Stromal cell of bone marrow (primary cell): ENCODE results near the gene CXXC4.

Experiments
- DNase-seq: peaks from one replicate; pipeline ENCODE4 v3.0.0-alpha.2; 2012; ENCODE audit warnings: low read depth

CXXC4 gene

DNA sequence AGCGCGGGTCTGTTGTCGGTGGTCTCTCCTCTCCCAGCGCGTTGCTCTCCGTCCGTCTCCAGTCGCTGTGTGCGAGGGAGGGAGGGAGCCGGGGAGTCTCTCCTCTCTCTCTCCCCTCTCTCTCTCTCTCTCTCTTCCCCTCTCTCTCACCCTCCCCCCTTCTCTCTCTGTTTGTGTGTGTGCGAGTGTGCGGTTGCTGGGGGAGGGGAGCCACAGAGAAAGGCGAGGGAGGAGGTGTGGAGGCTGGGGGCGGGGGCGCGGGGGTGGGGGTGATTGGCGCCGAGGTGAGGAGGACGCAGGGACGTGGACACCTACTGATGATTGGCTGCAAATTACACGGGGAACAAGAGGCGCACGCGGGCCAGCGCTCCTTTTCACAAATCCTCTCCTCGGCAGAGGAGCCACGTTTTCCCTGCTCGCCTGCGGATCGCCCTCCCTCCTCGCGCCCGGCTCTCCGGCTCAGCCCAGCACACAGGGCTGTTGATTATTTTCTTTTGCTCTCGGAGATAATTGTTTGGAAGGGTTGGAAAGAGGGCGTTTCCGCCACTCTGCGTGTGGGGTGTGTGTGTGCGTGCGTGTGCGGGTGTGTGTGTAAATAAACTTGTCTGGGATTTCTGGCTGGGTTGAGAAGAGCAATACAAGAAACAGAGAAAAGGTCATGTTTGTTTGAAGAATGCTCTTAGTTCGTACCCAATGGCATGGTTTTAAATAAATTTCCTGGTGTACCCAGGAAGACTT is at the start of gene CXXC4:
Gene CXXC4 (minus strand): TSS at position 73 of the 738 bp plus-strand sequence. CDS start 3,092 bp downstream, outside the sequence.
- no peak for DNase-seq

DNA sequence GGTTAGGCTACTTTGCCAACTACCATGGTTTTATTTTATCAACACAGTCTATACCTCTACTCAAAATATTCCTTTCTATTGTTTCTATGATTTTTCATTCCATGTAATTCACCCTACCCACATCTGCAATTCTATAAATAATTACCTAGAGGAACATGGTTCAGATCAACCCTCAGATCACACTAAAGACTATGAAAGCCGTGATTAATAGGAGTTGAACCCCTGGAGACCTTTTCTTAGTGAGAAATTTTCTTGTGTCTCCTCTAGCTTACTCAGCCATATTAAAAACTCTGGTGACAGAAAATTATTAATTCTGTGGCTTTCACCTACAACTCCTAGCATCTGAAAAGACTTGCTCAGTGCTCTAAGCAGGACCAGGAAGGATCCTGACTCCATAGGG is 38.5 kb upstream of the CXXC4 start:
- no peak for DNase-seq

DNA sequence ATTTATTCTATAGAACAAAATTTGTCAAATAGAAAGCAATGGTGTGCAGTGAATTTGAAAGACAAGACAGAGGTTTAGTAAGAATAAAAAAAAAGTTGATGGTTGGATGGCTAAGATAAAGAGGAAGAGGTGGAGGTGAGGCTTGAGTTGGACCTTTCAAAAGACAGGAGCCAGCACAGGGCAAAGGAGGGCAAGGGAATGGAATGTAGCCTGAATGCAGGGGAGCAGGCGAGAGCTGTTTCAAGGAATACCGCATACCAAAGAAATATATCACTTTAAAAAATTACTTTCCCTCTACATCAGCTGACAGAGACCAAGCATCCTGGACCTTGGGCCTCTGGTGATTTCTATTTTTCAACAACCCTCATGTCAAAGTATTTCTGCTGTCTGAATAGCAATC is 38.0 kb upstream of the CXXC4 start:
- no peak for DNase-seq

DNA sequence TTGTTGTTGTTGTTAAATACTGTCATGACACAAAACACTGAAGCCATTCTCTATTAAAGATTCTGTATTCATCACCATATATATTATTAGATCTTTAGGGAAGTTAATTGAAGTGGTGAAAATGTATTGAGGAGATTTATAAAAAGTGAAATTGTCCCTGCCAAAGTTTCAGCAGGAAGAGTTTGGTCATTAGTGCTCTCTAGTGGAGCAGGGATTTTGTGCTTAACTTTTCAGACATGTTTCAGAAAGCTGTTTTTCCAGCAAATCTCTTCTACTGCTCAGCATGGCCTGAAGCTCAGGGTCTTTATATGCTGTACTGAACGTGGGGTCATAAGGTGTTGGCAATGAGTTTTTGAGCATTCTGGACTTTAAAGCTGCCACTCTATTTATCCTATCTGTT is 36.7 kb upstream of the CXXC4 start:
- no peak for DNase-seq

DNA sequence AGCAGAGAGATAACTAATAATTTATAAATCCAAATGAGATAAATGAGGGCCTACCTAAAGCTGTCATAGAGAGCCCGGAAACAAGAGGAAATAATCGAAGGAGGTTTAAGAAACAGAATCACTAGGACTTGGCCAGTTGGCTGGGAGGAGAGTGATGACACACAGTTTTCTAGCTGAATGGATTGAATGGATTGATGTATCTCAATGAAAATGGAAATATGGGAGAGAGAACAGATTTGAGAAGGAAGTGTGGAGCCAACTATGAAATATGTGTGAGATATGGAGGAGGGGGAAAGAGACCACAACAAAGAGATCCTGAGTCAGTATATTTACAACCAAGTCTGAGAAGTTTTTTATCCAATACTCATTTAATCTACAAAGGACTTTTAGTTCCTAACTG is 35.7 kb upstream of the CXXC4 start:
- DNase-seq = no peak

DNA sequence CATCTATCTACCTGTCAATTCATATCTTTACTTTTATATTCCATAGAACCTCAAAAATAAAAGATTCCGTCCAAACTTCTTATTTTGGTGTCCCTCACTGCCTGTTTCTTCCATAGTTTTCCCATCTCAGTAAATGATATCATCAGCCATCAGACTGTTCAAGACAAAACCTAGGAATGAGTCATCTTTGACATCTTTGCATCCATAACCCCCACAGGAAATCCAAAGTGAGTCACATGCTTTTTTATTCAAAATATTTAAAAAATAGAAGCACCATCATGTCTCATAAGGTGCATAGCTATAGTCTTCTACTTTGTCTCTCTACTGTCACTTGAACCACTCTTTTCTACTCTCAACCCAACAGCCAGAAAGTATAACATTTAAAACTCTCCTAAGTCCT is 29.9 kb upstream of the CXXC4 start:
- peak; percentile 6 for DNase-seq

DNA sequence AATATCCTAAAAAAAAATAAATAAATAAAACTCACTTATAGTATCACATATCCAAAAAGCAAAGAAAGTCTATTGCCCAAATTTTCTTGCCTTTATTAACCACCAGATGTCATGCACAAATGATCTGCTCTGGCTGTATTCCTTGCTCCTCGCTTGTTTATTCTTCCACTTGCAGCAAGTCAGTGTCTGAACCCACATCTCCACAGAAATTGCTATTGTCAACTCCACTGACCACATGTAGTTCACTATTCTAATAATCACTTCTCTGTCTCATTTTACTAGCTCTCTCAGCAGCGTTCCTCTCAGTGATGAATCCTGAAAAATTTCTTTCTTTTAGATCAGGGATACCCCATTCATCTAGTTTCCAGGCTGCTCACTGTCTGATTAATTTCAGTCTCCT is 29.3 kb upstream of the CXXC4 start:
- DNase-seq = no peak

DNA sequence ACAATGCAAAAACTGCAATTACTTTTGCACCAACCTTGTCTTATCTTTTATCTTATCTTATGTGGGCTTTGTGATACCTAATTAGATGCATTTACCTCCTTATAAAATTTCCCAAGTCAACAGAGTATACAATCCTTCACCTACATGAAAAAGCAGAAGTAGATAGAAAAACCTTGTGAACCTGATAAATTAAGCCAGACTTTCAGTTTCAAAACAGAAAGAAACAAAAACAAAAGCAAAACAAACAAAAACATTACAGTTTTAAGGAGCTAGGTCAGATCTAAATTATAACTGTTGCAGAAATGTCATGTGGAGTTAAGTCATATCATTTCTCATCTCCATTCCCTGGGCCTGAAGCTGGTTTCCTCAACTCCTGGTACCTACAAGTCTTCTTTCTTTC is 24.9 kb upstream of the CXXC4 start:
- no peak for DNase-seq

DNA sequence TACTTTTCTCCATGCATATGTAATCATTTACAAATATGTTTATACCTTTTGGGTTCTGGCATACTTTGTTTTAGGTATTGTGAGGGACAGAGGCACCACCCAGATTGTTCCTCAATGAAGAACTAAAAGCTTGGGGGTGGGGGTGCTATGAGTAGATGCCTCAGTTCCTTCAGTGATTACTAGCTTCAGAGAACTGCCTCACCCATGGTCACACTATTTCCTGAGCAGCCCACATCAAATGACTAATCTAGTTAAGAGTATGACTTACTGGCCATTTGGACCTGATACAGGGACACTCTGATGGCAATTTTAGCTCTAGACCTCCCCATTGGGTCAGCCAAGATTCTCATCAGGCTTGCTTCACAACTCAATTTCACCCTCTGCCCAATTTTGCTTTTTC is 22.2 kb upstream of the CXXC4 start:
- no peak for DNase-seq

DNA sequence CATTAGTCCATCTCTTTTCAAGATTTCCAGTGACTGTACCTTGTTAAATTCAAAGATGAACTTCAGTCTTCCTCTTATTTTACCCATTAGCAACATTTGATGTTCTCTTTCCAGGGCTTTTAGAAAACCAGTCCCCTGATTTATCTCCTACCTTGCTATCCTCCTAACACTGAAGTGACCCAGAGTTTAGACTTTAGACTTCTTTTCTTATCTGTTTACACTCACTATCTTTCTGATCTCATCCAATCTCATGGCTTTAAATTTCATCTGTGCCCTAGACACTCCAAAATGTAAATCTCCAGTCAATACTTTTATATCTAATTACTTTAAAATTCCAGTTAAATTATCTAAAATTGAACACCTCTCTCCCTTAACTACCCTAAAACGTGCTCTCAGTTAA is 13.5 kb upstream of the CXXC4 start:
- DNase-seq = no peak

DNA sequence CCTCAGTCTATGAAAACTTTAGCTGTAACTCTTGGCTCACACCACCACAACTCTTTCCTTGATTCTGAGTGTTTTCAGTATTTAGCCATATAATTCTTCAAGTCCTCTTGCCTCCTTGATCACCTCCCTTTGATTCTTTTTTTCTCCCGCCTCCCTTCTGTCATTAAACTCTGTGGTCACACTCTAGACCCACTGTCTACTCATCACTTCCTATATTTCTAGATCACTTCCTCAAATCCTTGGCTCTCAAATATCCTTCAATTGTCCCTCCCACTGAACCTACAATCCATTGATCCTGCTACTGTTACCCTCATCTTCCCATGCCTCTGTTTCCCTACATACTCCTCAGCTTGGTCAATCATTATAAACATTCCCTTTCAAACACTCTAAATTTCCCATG is 12.4 kb upstream of the CXXC4 start:
- no peak for DNase-seq

DNA sequence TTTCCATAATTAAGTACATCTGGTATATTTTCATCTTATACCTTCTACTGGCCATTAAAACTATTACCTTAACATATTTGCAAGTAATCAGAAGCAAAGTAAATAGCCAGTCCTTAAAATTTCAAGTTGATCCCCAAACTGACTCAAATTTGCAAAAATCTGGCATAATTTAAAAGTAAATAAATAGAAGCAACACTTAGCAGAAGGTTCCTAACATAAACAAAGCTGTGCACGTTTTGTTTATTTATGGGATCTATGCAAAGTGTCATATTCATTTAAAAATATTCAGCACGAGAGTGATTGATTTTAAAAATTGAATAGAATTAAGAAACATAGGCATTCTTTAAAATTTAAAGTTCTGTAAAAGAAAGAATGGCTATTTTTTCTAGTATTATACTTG is 9.8 kb upstream of the CXXC4 start:
- no peak for DNase-seq

DNA sequence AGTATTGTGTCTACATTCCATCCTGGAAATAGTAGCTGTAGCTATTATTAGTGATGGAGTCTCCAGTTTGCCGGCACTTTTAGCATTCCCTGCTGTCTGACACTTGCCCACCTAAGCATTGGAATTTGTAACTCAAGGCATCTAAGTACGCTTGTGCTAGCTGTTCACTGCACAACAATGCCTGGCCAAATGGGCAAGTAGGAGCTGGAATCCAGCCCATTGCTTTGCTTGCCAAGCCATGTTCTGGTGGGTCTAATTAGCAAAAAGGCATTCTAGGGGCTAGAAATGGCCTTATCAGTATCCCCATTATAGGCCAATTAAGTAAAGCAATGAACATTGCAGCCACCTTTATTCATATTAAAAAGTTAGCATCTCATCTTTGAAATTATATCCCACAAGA is 7.8 kb upstream of the CXXC4 start:
- DNase-seq = no peak

DNA sequence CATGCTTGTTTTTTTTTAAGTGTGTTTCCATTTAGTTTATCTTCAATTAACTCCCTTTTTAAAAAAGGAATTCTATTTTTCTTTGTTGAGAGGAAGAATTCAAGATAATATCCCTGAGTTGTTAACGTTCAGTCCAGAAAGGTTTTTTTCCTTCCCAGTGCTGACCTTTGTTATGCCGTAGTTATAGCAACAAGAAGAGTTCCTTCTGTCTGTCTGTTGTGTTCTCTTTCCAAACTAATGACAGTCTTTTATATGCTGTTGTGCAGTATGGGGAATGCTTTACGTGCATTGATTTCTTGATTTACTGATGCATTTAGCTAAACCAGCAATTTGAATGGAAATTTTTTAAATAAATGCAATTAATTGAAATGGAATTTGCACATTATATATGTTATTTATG is 6.6 kb upstream of the CXXC4 start:
- no peak for DNase-seq

DNA sequence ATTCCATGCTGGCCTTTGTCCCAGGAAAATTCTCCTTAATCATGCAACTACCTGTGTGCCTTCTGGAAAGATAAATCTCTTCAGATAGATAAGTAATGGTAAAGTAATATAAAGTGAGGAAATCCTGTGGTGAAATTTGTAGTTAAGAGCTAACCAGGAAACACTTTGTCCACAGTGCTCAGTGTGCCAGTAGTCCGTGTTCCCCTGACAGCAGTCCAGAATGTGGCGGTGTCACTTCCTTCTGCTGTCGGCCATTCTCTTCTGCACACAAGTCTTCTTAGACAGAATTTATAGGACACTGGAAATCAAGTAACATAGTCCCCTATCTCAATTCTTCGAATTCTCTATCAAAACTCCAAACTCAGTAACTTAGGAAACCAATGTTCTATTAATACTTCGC is 5.7 kb upstream of the CXXC4 start:
- DNase-seq = no peak

DNA sequence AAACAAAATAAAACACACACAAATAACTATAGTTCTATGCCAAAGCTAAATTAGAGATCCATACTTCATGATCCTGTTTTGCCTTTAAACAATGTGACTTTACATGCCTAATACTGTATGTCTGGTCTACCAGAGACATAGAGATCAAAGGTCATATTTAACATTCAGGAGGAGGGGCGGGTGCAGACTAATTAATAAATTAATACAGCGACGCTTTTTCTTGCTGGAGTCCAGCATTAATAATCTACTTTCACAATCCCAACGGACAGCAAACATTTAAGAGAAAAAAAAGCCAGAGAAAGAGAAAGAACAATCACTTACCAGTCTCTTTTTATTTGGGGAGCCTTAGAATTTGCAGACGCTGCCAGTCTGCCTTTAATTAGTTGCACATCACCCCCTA is 509 bp downstream of the CXXC4 start:
- no peak for DNase-seq

DNA sequence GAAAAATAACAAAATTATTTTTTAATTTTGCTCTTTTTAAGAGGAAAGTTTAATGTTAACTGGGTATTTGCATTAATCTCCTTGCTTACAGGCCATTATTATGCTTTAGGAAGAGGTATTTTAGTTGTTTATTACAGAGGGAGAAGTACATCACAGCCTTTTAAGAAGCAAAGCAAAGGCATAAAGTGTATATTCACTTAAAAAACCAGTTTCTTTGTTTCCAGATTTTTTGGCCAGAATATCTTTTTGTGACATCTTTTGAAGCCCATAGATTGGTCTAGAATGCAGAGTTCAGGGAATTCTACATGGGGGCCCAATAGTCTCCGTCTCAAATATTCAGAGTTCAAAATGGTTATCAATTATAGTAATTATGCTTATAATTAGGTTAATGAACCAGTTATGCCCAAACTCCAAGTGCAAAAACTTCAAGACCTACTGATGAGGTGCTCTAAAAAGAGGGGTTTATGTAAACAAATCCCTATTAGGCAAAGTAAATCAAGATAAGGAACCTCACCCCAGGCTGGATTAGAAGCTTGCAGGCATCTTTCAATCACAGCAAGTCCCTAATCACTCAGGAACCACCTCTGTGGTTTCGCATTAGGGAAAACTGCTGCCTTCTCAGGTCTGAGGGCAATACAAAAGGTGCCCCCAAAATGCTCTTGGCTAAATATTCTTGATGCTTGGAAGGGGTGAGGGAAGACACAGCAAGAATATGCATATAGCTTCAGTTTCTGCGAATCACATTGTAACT is 1.4 kb downstream of the CXXC4 start:
- DNase-seq = no peak

DNA sequence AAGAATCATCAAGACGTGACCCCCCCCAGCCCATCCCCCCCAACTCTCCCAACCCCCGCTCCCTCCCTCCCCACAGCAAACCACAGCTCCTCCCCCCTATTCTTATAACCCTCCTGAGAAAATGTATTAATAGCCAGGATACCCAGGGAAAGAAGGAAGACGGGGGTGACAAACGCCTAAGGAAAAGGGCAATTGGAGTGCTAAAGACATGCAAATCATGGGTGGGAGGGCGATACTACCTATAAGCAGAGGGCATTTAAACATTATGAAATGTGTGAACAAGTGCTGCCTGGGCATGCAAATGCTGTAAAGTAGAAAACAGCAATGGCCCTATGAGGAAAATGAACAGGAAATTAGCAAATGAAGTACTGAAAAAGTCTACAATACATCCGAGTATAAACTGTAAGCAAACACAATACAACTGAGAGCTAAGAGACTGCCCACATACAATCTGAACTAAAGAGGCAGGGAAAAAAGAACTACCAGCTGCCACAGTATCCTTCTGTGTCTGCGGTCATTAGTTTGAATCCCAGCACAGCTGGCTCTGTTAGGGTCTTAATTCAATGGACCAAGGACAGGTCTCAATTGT is 2.4 kb downstream of the CXXC4 start:
- DNase-seq = no peak

DNA sequence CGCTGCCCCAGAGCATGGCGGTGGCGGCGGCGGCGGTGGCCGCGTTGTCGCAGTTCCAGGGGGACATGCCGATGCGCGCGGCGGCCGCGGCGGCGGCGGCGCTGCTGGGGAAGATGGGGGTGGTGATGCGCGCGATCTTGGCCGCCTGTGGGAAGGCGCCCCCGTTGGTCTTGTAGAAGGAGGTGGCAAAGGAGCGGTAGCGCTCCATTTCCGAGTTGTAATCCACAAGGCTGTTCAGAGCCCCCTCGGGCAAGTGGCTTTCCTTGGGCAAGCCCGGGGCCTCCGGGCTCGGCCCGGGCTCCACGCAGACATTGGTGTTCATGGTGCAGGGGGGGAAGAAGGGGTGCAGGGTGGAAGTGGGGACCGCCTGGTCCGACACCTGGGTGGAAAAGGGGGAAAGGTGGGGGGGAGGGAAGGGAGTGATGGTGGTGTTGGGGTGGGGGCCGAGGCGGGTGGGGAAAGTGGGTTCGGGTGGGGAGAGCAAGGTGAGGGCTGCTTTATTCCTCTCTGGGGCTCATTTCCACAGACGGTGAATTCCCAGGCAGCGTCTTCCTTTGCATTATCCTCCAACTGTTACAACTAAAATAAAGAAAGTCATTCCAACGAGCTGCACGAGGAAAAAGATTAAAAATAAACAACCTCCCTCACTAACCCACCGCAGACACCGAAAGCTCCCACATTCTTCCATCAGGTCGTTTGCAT is 3.1 kb downstream of the CXXC4 start:
- no peak for DNase-seq

DNA sequence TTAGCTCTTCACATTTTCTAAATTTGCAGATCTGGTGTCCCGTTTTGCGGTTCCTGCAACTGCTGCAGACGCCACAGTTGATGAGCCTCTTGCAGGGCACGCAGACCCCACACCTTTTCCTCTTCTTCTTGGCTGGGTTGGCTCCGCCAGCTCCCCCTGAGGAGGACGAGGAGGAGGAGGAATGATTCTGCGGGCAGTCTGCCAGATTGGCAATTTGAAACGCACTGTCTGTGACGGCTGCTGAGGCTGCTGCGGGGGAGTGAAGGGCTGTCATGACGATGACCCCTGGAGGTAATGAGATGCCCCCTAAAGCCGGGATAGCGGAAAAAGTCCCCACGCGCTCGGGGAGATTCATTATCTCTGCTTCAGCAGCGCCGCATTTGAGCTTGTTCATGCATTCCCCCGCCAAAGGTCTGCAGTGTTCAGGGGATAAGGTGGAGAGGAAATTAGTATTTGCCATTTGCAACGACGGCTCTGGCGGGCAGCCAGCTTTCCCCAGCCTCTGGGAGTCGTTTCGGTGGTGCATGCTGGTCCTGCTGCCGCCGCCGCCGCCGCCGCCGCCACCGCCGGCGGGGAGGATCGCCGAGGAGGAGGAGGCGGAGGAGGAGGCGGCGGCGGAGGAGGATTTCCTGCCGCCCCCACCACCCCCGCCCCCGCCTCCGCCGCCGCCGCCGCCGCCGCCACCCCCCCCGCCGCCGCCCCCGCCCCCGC is 3.8 kb downstream of the CXXC4 start:
- peak; percentile 6 for DNase-seq

DNA sequence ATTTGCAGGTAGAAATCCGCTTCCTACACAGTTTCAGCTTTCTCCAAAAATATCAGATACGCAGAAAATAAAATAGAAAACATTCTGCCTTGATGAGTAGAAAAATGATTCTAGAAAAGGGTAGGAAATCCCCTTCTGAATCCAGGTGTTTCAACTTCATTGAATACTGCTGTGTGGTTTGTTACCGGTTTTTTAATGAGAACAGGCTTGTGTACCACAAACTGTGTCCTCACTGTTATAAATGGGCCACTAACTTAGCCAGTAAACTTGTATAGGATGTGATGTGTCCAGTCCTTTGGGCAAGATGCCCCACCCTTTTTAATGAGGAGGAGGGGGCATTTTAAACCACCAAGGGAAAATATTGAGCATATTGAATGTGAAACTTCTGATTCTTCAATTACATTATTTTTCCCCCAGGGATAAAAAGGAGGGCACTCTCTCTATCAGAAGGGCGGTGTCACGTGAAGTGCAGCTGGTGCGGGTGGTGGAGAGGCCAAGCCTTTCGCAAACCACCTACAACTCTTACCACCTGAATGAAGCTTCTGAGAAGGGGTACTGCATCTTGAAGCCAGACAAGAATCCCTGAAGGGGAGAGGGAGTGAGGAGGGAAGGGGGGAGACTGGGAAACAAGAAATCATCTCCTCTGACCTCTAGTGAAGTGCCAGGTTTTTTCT is 4.5 kb downstream of the CXXC4 start:
- DNase-seq = no peak

DNA sequence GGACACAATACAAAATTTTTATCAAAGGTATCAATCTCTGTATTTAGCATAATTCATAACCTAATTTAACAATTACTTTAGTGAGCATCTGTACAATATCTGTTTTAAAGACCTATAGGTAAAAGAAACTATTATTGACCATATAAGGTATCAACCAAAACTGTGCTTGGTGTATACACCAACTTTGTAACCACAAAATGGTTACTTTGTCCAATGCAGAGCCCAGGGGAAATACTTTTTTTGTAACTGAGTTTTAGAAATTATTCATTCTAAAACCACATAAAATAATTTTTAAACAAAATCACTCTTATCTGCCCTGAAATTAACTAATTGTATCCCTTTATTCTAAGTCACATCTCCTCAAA is 5.0 kb downstream of the CXXC4 start:
- no peak for DNase-seq
